ENCODE measurements around the gene ABTB2.

GRCh38 chr11:34232807-34233206, 125.0 kb downstream of the ABTB2 start:
- TF ChIP-seq EZH2 (IDR thresholded peaks at IDR 0.05; ENCODE audit: insufficient read depth, poor library complexity, severe bottlenecking) (no peak), EZH2phosphoT487 (IDR thresholded peaks at IDR 0.05; ENCODE audit: insufficient read depth, low read depth) (no peak)

All from GM23248 (cell line).